HG03521 (cell line): ENCODE measurements around the gene STAG1.
"Not testable (repeated sequence)": the region's sequence is repeated elsewhere in the genome, so short reads cannot be mapped to it uniquely, and the experiment has no call there.

ENCODE experiments used
- ATAC-seq: cut with Tn5 transposase; IDR thresholded peaks from one replicate; pipeline ENCODE4 v1.9.1; 2021; ENCODE audit warnings: mild to moderate bottlenecking, moderate library complexity; ENCODE audit not compliant: unreplicated experiment

The STAG1 gene

GRCh38 chr3:136434429-136434828 is 317.7 kb downstream of the STAG1 start:
- ATAC-seq = no peak

- no peak for ATAC-seq
Observed at GRCh38 chr3:136432685-136433084, 319.5 kb downstream of the STAG1 start.

GRCh38 chr3:136428167-136428566 is 324.0 kb downstream of the STAG1 start:
- no peak for ATAC-seq

GRCh38 chr3:136427236-136427635 is 324.9 kb downstream of the STAG1 start:
- no peak for ATAC-seq

GRCh38 chr3:136414476-136414875 is 337.7 kb downstream of the STAG1 start:
- ATAC-seq = no peak

- no peak for ATAC-seq
Observed at GRCh38 chr3:136412307-136412706, 339.9 kb downstream of the STAG1 start.

- no peak for ATAC-seq
Observed at GRCh38 chr3:136409549-136409948, 342.6 kb downstream of the STAG1 start.

- ATAC-seq = no peak
Observed at GRCh38 chr3:136404056-136404455, 348.1 kb downstream of the STAG1 start.

- ATAC-seq = no peak
Observed at GRCh38 chr3:136396916-136397315, 355.3 kb downstream of the STAG1 start.

- no peak for ATAC-seq
Observed at GRCh38 chr3:136390574-136390973, 361.6 kb downstream of the STAG1 start.

GRCh38 chr3:136387031-136387430 is 365.1 kb downstream of the STAG1 start:
- no peak for ATAC-seq

GRCh38 chr3:136385457-136385856 is 366.7 kb downstream of the STAG1 start:
- ATAC-seq = peak; percentile 97

GRCh38 chr3:136381051-136381450 is 371.1 kb downstream of the STAG1 start:
- ATAC-seq = no peak

- no peak for ATAC-seq
Observed at GRCh38 chr3:136380530-136380929, 371.6 kb downstream of the STAG1 start.

- no peak for ATAC-seq
Observed at GRCh38 chr3:136378011-136378410, 374.2 kb downstream of the STAG1 start.

GRCh38 chr3:136377508-136377907 is 374.7 kb downstream of the STAG1 start:
- ATAC-seq = no peak

- ATAC-seq = not testable (repeated sequence)
Observed at GRCh38 chr3:136375800-136376199, 376.4 kb downstream of the STAG1 start.

GRCh38 chr3:136366289-136366688 is 385.9 kb downstream of the STAG1 start:
- no peak for ATAC-seq

- no peak for ATAC-seq
Observed at GRCh38 chr3:136353461-136353860, 398.7 kb downstream of the STAG1 start.

GRCh38 chr3:136351905-136352304 is 400.3 kb downstream of the STAG1 start:
- ATAC-seq = no peak

- no peak for ATAC-seq
Observed at GRCh38 chr3:136351351-136351750, 400.8 kb downstream of the STAG1 start.

GRCh38 chr3:136350557-136350956 is 401.6 kb downstream of the STAG1 start:
- no peak for ATAC-seq

- no peak for ATAC-seq
Observed at GRCh38 chr3:136350132-136350531, 402.0 kb downstream of the STAG1 start.

GRCh38 chr3:136346486-136346885 is 405.7 kb downstream of the STAG1 start:
- no peak for ATAC-seq
